Measurements from ENCODE around the gene TSBP1. TPM values are rescaled to one million over a fixed set of nuclear protein-coding genes. Genes with fewer than 3 reads are reported as not detected.
"Not testable (repeated sequence)": the region's sequence is repeated elsewhere in the genome, so short reads cannot be mapped to it uniquely, and the experiment has no call there.

The TSBP1 gene
- total RNA-seq, 2 donors from 2014 or later = 0.45 TPM; not detected in 1

DNA sequence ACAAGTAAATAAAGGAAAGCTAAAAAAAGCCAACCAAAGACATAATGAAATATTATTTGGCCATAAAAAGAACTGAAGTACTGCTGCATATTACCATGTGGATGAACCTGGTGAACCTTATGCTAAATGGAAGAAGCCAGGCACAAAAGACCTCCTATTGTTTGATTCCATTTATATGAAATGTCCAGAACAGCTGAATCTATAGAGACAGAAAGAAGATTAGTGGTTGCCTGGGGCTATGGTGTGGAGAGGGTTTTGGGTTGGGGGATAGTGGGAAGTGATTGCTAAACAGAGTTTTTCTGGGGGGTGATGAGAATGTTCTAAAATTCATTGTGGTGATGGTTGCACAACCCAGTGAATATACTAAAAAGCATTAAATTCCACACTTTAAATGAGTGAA, 53.2 kb downstream of the TSBP1 start:
- no peaks in the 10 kb centered on the region for H3K36me3 ChIP-seq
- no peaks in the 10 kb centered on the region for H3K27me3 ChIP-seq (replicated peaks; ENCODE audit: insufficient read depth)
- no peaks in the 10 kb centered on the region for H3K4me1 ChIP-seq (replicated peaks)
- no peak overlapping the region for H3K4me3 ChIP-seq
- TF ChIP-seq, protein P1, sequence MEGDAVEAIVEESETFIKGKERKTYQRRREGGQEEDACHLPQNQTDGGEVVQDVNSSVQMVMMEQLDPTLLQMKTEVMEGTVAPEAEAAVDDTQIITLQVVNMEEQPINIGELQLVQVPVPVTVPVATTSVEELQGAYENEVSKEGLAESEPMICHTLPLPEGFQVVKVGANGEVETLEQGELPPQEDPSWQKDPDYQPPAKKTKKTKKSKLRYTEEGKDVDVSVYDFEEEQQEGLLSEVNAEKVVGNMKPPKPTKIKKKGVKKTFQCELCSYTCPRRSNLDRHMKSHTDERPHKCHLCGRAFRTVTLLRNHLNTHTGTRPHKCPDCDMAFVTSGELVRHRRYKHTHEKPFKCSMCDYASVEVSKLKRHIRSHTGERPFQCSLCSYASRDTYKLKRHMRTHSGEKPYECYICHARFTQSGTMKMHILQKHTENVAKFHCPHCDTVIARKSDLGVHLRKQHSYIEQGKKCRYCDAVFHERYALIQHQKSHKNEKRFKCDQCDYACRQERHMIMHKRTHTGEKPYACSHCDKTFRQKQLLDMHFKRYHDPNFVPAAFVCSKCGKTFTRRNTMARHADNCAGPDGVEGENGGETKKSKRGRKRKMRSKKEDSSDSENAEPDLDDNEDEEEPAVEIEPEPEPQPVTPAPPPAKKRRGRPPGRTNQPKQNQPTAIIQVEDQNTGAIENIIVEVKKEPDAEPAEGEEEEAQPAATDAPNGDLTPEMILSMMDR (IDR thresholded peaks at IDR 0.05) = no peak
- TF ChIP-seq POLR2A (IDR thresholded peaks at IDR 0.05) = no peak
- no peak for DNase-seq (ENCODE audit: low spot score)
- no peaks in the 10 kb centered on the region for H3K9me3 ChIP-seq
- no peak overlapping the region for H3K27ac ChIP-seq
- intact Hi-C loops (cut with DNase I) = no loop called here

DNA sequence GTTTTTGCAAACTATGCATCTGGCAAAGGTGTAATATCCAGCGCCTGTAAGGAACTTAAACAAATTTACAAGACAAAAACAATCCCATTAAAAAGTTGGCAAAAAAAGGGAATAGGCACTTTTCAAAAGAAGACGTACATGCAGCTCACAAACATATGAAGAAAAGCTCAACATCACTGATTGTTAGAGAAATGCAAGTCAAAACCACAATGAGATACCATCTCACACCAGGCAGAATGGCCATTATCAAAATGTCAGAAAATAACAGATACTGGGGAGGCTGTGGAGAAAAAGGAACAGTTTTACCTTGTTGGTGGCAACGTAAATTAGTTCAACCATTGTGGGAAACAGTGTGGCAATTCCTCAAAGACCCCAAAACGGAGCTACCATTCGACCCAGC, 54.2 kb downstream of the TSBP1 start:
- intact Hi-C loops (cut with DNase I) = no loop called here
- Histone ChIP-seq H3K4me1 (replicated peaks) (no peaks in the 10 kb centered on the region), H3K27me3 (replicated peaks; ENCODE audit: insufficient read depth) (no peaks in the 10 kb centered on the region), H3K36me3 (no peaks in the 10 kb centered on the region), H3K27ac (no peak overlapping the region), H3K9me3 (no peaks in the 10 kb centered on the region), H3K4me3 (no peak overlapping the region)
- no peak for TF ChIP-seq POLR2A (IDR thresholded peaks at IDR 0.05)
- TF ChIP-seq, protein P1 (IDR thresholded peaks at IDR 0.05) = no peak
- TF ChIP-seq POLR2AphosphoS5 (IDR thresholded peaks at IDR 0.05) = no peak
- DNase-seq (ENCODE audit: low spot score) = no peak
- WGBS = 38% methylated on average over 5 of the region's 5 CpGs

DNA sequence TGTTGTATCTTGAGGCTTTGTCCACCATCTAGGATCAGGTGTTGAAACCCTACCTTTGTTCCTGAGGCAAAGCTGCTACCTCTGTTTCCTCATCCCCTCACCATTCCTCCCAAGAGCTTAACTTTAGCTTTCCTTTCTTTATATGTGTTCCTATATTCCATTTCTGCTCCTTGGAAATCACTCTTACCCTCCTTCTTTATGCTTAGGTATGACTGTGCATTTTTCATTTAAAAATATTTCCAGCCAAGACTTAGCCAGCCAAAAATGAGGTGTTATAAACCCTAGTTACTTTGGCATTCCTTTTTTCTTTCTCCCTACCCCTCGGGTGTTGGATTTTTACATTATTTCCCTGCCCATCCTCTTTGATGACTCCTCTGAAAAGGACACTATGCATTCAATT, 57.7 kb downstream of the TSBP1 start:
- Histone ChIP-seq H3K4me3 (no peak overlapping the region), H3K4me1 (replicated peaks) (no peaks in the 10 kb centered on the region), H3K36me3 (no peaks in the 10 kb centered on the region), H3K27me3 (replicated peaks; ENCODE audit: insufficient read depth) (no peaks in the 10 kb centered on the region), H3K27ac (no peak overlapping the region), H3K9me3 (no peaks in the 10 kb centered on the region)
- intact Hi-C loops (cut with DNase I) = no loop called here
- WGBS = 69% methylated on average over 1 of the region's 1 CpG
- TF ChIP-seq POLR2A (IDR thresholded peaks at IDR 0.05) = no peak
- no peak for DNase-seq (ENCODE audit: low spot score)

DNA sequence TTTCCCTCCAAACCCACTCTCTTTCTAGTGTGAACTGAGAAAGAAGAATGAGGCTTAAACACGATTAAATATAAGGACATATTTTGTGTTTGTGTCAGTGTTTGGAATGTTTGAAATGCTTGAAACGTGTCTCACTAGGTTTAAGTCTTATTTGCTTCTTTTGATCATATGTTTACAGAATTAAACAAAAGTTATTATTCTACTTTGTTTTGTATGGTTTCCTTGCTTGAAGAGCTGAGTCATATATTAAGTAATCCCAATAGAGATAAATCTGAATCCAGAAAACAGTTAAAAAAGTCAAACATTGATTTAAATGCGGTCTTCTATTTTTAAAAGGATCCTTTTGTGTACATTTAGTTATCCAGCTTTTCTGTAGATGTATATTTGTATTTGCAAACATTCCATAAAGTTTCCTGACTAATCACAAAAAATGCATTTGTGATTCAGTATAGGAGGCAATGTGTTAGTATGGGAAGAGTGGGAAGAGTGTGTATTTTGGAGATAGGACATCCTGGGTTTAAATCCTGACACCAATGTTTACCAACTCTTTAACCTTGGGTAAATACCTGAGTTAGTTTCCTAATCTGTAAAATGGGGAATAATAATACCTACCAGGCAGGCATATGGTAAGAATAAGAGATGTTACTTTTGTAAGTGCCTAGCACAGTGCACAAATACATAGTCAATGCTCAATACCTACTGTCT, 72.9 kb downstream of the TSBP1 start:
- Histone ChIP-seq H3K36me3 (no peaks in the 10 kb centered on the region), H3K4me3 (no peak overlapping the region), H3K27me3 (replicated peaks; ENCODE audit: insufficient read depth) (no peaks in the 10 kb centered on the region), H3K9me3 (no peaks in the 10 kb centered on the region), H3K27ac (no peak overlapping the region), H3K4me1 (replicated peaks) (no peaks in the 10 kb centered on the region)
- 51% methylated on average over 3 of the region's 3 CpGs for WGBS
- TF ChIP-seq, protein P1 (IDR thresholded peaks at IDR 0.05) = no peak
- TF ChIP-seq POLR2AphosphoS5 (IDR thresholded peaks at IDR 0.05) = no peak
- no peak for TF ChIP-seq POLR2A (IDR thresholded peaks at IDR 0.05)
- intact Hi-C loops (cut with DNase I) = no loop called here
- DNase-seq (ENCODE audit: low spot score) = no peak

DNA sequence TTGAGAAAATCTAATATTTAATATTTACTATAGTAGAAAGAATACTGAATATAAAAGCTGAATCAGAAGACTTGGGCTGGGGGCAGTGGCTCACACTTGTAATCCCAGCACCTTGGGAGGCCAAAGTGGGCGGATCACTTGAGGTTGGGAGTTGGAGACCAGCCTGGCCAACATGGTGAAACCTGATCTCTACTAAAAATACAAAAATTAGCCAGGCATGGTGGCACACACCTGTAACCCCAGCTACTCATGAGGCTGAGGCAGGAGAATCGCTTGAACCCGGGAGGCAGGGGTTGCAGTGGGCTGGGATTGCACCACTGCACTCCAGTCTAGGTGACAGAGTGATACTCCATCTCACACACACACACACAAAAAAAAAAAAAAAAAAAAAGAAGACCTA, 76.7 kb downstream of the TSBP1 start:
- H3K36me3 ChIP-seq; H3K4me3 ChIP-seq; intact Hi-C loops (cut with DNase I); H3K9me3 ChIP-seq; DNase-seq (ENCODE audit: low spot score); H3K27ac ChIP-seq; H3K4me1 ChIP-seq (replicated peaks); H3K27me3 ChIP-seq (replicated peaks; ENCODE audit: insufficient read depth): not testable (repeated sequence)
- 94% methylated on average over 3 of the region's 3 CpGs for WGBS

DNA sequence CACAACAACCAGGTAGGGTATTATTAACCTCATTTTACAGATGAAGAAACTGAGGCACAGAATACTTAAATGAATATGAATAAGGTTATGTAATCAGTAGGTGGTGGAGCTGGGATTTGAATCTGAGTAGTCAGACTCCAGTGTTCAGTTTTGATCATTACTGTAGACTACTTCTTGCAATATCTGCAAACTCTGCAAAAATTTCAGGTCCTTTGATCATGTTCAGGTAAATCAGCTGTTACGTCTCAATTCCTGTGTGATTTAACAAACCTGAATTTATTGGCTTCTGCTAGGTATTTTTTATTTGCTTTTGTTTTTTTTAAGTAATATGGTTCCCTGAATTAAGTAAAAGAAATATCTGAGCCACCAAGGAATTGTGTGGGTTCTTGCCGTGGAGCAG, 77.1 kb downstream of the TSBP1 start:
- WGBS = 93% methylated on average over 2 of the region's 2 CpGs
- no peak overlapping the region for H3K27ac ChIP-seq
- no peak for TF ChIP-seq POLR2AphosphoS5 (IDR thresholded peaks at IDR 0.05)
- TF ChIP-seq, protein P1 (IDR thresholded peaks at IDR 0.05) = no peak
- TF ChIP-seq POLR2A (IDR thresholded peaks at IDR 0.05) = no peak
- no peaks in the 10 kb centered on the region for H3K36me3 ChIP-seq
- intact Hi-C loops (cut with DNase I) = no loop called here
- no peaks in the 10 kb centered on the region for H3K27me3 ChIP-seq (replicated peaks; ENCODE audit: insufficient read depth)
- H3K4me3 ChIP-seq = no peak overlapping the region
- H3K9me3 ChIP-seq = no peaks in the 10 kb centered on the region
- no peak for DNase-seq (ENCODE audit: low spot score)
- H3K4me1 ChIP-seq (replicated peaks) = no peaks in the 10 kb centered on the region
